Astrocyte of the cerebellum (primary cell): ENCODE data around the gene CUL1.
A peak's percentile ranks its signal among the peaks of the same experiment; 100 is the strongest.

Experiments used
- DNase-seq: peaks from one replicate; pipeline ENCODE4 v3.0.0-alpha.2; 2011; ENCODE audit warnings: low read depth
- H3K4me3 ChIP-seq: 2 replicates; pipeline ENCODE4 v1.5.1; 2011; ENCODE audit warnings: mild to moderate bottlenecking, low read depth, low read length, moderate library complexity
- CTCF ChIP-seq: IDR thresholded peaks from 2 replicates; pipeline ENCODE4 v1.5.1; 2012; ENCODE audit warnings: low read length, low read depth, moderate library complexity, mild to moderate bottlenecking; ENCODE audit errors: missing control alignments
- in situ Hi-C: cut with HindIII; loops from 2 replicates; pipeline ENCODE4 v1.10.0; 2017; ENCODE audit warnings: low sequenced_read_pairs

Gene CUL1

GRCh38 chr7:148761499-148762278, 63.0 kb downstream of the CUL1 start:
- H3K4me3 ChIP-seq, result no peak overlapping the region
- in situ Hi-C loops, result no loop called here
- no peak for DNase-seq
- TF ChIP-seq CTCF, result no peak

- in situ Hi-C loops, result no loop called here
- no peak overlapping the region for H3K4me3 ChIP-seq
- TF ChIP-seq CTCF, result no peak
- no peak for DNase-seq
Observed at GRCh38 chr7:148763622-148764021, 64.9 kb downstream of the CUL1 start.

DNA sequence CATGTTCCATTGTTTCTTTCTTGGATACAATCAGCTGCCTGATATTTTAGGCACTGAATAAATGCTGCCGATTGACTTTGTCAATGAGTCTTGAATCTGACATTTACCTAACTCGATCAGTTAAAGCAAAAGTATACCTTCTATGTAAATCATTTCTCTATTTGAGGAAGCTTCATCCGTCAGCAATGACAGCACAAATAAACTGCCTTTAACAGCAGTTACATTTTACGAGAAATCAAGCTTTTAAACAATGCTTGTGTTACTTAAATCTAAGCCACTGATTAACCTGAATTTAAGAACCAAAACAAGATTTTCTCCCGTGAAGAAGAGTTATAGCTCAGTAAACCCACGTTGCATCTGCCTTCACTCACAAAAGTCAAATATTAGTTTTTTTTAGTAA, 71.3 kb downstream of the CUL1 start:
- DNase-seq, result no peak
- in situ Hi-C loops, result no loop called here
- TF ChIP-seq CTCF, result no peak

DNA sequence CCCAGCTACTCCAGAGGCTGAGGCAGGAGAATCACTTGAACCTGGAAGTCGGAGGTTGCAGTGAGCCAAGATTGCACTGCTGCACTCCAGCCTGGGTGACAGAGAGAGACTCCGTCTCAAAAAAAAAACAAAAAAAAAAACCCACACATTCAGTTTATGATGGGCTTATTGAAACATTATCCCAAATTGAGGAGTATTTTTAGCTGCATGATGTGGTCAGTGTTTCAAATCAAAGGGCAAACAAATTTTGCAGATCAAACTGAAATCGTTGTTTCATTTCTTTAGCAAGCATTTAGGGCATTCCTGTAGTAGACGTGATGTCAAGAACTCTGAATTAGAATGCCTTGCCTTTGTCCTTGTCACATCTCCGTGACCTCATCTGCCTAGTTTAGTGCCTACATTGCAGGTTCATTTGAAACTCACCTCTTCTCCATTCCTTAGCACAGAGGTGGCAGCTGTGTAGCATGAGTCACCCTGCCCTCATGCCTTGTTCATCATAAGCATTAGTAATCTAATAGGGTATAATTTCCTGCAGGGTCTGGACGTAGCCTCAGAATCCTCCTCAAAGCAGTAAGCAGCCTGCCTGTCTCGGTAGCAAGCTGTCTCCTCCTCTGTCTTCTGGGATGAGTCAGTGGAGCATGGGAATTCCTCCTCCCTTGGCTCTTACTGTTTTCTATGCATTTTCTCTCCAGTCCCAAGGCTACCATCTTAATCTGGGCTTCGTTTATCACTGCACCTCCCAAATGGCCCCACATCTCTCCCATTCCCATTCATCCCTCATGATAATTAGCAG, 73.8 kb downstream of the CUL1 start:
- no peak for TF ChIP-seq CTCF
- no peak overlapping the region for H3K4me3 ChIP-seq
- DNase-seq, result peak; percentile 64
- in situ Hi-C loops, result no loop called here

More for the DNA sequence above, 71.3 kb downstream of the CUL1 start:
- no peak overlapping the region for H3K4me3 ChIP-seq

- no peak for TF ChIP-seq CTCF
- peak; percentile 78 for DNase-seq
- in situ Hi-C loops, result no loop called here
- no peak overlapping the region for H3K4me3 ChIP-seq
Observed at GRCh38 chr7:148773334-148773733, 74.6 kb downstream of the CUL1 start.

- no peak overlapping the region for H3K4me3 ChIP-seq
- in situ Hi-C loops, result no loop called here
- DNase-seq, result no peak
- no peak for TF ChIP-seq CTCF
Observed at GRCh38 chr7:148774471-148774870, 75.8 kb downstream of the CUL1 start.
